ENCODE results near the gene CDC42. TPM values are rescaled to one million over a fixed set of nuclear protein-coding genes. Genes with fewer than 3 reads are reported as not detected.

The CDC42 gene
- total RNA-seq, 1 donor from 2014 or later = 366 TPM

DNA sequence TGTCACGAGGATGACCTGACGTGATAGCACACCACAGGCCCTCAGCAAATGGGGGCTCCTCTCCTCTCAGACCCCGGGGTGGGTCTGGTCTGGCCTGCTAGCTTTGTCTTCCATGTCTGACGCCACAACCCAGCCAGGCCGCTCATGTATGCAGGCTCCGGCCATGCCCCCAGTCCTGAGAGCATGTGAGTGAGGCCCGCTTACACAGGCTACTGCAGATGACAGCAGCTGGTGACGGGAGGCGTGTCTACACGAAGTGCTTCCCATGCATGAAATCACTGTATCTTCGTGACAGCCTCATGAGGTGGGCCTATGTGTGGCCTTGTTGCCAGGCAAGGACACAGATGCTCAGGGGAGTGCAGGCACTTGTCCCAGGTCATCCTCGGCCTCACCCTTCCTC is 74.0 kb downstream of the CDC42 start:
- Mint-ChIP-seq H3K27me3 (ENCODE audit: low read depth, unreplicated experiment) (no peaks in the 10 kb centered on the region), H3K4me1 (ENCODE audit: low read depth, unreplicated experiment) (peaks cover 17% of the 10 kb centered on the region), H3K4me3 (ENCODE audit: unreplicated experiment) (no peak overlapping the region), H3K9me3 (ENCODE audit: unreplicated experiment) (no peaks in the 10 kb centered on the region), H3K36me3 (ENCODE audit: low read depth, unreplicated experiment) (peaks cover 9% of the 10 kb centered on the region), H3K27ac (ENCODE audit: unreplicated experiment) (no peak overlapping the region)
- H2AFZ ChIP-seq (ENCODE audit: low read depth, low read length) = no peak overlapping the region
- TF ChIP-seq EZH2 (IDR thresholded peaks at IDR 0.05; ENCODE audit: insufficient read depth, low read length) = no peak
- TF ChIP-seq, protein P1, sequence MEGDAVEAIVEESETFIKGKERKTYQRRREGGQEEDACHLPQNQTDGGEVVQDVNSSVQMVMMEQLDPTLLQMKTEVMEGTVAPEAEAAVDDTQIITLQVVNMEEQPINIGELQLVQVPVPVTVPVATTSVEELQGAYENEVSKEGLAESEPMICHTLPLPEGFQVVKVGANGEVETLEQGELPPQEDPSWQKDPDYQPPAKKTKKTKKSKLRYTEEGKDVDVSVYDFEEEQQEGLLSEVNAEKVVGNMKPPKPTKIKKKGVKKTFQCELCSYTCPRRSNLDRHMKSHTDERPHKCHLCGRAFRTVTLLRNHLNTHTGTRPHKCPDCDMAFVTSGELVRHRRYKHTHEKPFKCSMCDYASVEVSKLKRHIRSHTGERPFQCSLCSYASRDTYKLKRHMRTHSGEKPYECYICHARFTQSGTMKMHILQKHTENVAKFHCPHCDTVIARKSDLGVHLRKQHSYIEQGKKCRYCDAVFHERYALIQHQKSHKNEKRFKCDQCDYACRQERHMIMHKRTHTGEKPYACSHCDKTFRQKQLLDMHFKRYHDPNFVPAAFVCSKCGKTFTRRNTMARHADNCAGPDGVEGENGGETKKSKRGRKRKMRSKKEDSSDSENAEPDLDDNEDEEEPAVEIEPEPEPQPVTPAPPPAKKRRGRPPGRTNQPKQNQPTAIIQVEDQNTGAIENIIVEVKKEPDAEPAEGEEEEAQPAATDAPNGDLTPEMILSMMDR (IDR thresholded peaks at IDR 0.05; ENCODE audit: insufficient read depth, low read depth, low read length) = no peak
- no peaks in the 10 kb centered on the region for H3K9me3 ChIP-seq (ENCODE audit: insufficient read depth, low read depth, low read length)
- FAIRE-seq (no peak), DNase-seq (ENCODE audit: low read depth) (no peak)
- H3K79me2 ChIP-seq (ENCODE audit: insufficient read depth, low read length) = no peaks in the 10 kb centered on the region
- H3K27ac ChIP-seq (ENCODE audit: low read depth, low read length) = no peak overlapping the region
- no peak overlapping the region for H3K4me2 ChIP-seq (ENCODE audit: low read length)
- no peaks in the 10 kb centered on the region for H3K27me3 ChIP-seq (ENCODE audit: insufficient read depth, low read length)
- peaks cover 61% of the 10 kb centered on the region for H4K20me1 ChIP-seq (ENCODE audit: insufficient read depth, low read length)
- no peak overlapping the region for H3K9ac ChIP-seq (ENCODE audit: low read length)
- H3K36me3 ChIP-seq (ENCODE audit: insufficient read depth, low read length) = no peaks in the 10 kb centered on the region
- H3K4me3 ChIP-seq (ENCODE audit: insufficient read depth, low read depth, low read length) = no peak overlapping the region
- no peaks in the 10 kb centered on the region for H3K4me1 ChIP-seq (ENCODE audit: insufficient read depth, low read length)

DNA sequence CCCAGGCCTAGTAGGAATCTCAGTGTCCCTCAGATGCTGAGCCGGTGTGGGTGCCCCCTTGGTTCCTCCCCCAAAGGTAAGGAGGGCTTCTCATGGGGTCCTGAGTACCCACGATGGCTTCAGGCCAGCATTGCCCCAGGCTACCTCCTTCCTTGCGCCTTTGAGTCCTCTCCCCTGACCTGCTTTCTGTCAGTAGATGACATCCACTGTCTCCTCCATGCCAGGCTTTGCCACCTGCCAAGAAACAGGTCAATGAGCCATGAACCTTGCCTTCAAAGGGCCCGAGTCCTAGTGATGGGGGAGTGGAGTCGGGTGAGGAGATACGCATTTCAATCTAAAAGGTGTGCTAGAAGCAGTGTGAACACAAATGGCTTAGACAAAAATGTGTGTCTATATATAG is 74.7 kb downstream of the CDC42 start:
- H3K79me2 ChIP-seq (ENCODE audit: insufficient read depth, low read length) = no peaks in the 10 kb centered on the region
- H3K27me3 Mint-ChIP-seq (ENCODE audit: low read depth, unreplicated experiment) = no peaks in the 10 kb centered on the region
- peaks cover 12% of the 10 kb centered on the region for H3K4me1 Mint-ChIP-seq (ENCODE audit: low read depth, unreplicated experiment)
- FAIRE-seq (no peak), DNase-seq (ENCODE audit: low read depth) (no peak)
- H3K9ac ChIP-seq (ENCODE audit: low read length) = no peak overlapping the region
- peaks cover 61% of the 10 kb centered on the region for H4K20me1 ChIP-seq (ENCODE audit: insufficient read depth, low read length)
- no peaks in the 10 kb centered on the region for H3K36me3 ChIP-seq (ENCODE audit: insufficient read depth, low read length)
- H3K9me3 ChIP-seq (ENCODE audit: insufficient read depth, low read depth, low read length) = no peaks in the 10 kb centered on the region
- H2AFZ ChIP-seq (ENCODE audit: low read depth, low read length) = no peak overlapping the region
- TF ChIP-seq, protein P1 (IDR thresholded peaks at IDR 0.05; ENCODE audit: insufficient read depth, low read depth, low read length) = no peak
- TF ChIP-seq EZH2 (IDR thresholded peaks at IDR 0.05; ENCODE audit: insufficient read depth, low read length) = no peak
- H3K27ac ChIP-seq (ENCODE audit: low read depth, low read length) = no peak overlapping the region
- no peak overlapping the region for H3K4me2 ChIP-seq (ENCODE audit: low read length)
- no peaks in the 10 kb centered on the region for H3K9me3 Mint-ChIP-seq (ENCODE audit: unreplicated experiment)
- no peak overlapping the region for H3K27ac Mint-ChIP-seq (ENCODE audit: unreplicated experiment)
- H3K27me3 ChIP-seq (ENCODE audit: insufficient read depth, low read length) = no peaks in the 10 kb centered on the region
- peaks cover 4% of the 10 kb centered on the region for H3K4me1 ChIP-seq (ENCODE audit: insufficient read depth, low read length)
- no peak overlapping the region for H3K4me3 Mint-ChIP-seq (ENCODE audit: unreplicated experiment)
- H3K36me3 Mint-ChIP-seq (ENCODE audit: low read depth, unreplicated experiment) = peaks cover 8% of the 10 kb centered on the region
- H3K4me3 ChIP-seq (ENCODE audit: insufficient read depth, low read depth, low read length) = no peak overlapping the region

DNA sequence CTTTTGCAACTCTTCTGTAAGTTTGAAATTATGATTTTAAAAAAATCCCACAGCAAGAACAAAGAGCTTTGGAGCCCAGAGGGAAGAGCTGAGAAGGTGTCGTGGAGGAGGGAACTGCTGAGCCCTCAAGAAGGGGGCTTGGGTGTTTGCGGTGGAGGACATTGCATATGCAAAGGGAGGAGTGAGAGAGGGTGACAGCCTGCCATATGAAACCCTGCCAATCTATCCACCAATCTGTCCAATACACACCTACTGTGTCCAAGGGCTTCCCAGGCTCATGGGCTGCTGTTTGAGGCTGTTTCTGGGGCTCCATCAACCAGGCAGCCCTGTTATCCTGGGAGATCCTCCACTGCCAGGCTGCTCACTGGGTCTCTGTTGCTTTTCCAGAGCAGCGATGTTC is 75.2 kb downstream of the CDC42 start:
- H3K27me3 Mint-ChIP-seq (ENCODE audit: low read depth, unreplicated experiment) = no peaks in the 10 kb centered on the region

More for the DNA sequence above, 75.2 kb downstream of the CDC42 start:
- H3K4me2 ChIP-seq (ENCODE audit: low read length) = no peak overlapping the region
- no peak overlapping the region for H3K9ac ChIP-seq (ENCODE audit: low read length)
- no peaks in the 10 kb centered on the region for H3K79me2 ChIP-seq (ENCODE audit: insufficient read depth, low read length)
- no peaks in the 10 kb centered on the region for H3K36me3 ChIP-seq (ENCODE audit: insufficient read depth, low read length)
- H3K4me1 Mint-ChIP-seq (ENCODE audit: low read depth, unreplicated experiment) = peaks cover 7% of the 10 kb centered on the region
- no peaks in the 10 kb centered on the region for H3K9me3 ChIP-seq (ENCODE audit: insufficient read depth, low read depth, low read length)
- no peaks in the 10 kb centered on the region for H3K27me3 ChIP-seq (ENCODE audit: insufficient read depth, low read length)
- TF ChIP-seq EZH2 (IDR thresholded peaks at IDR 0.05; ENCODE audit: insufficient read depth, low read length) = no peak
- TF ChIP-seq, protein P1 (IDR thresholded peaks at IDR 0.05; ENCODE audit: insufficient read depth, low read depth, low read length) = no peak
- H3K36me3 Mint-ChIP-seq (ENCODE audit: low read depth, unreplicated experiment) = peaks cover 8% of the 10 kb centered on the region
- peaks cover 61% of the 10 kb centered on the region for H4K20me1 ChIP-seq (ENCODE audit: insufficient read depth, low read length)
- H2AFZ ChIP-seq (ENCODE audit: low read depth, low read length) = no peak overlapping the region
- DNase-seq (ENCODE audit: low read depth) = no peak
- H3K27ac ChIP-seq (ENCODE audit: low read depth, low read length) = no peak overlapping the region
- H3K27ac Mint-ChIP-seq (ENCODE audit: unreplicated experiment) = no peak overlapping the region
- H3K4me3 Mint-ChIP-seq (ENCODE audit: unreplicated experiment) = no peak overlapping the region
- H3K4me3 ChIP-seq (ENCODE audit: insufficient read depth, low read depth, low read length) = no peak overlapping the region
- FAIRE-seq = no peak
- H3K4me1 ChIP-seq (ENCODE audit: insufficient read depth, low read length) = peaks cover 9% of the 10 kb centered on the region
- no peaks in the 10 kb centered on the region for H3K9me3 Mint-ChIP-seq (ENCODE audit: unreplicated experiment)

Data from astrocyte (in vitro differentiated cells and primary cell).